AG09319 (cell line): ENCODE measurements around the gene TTC16.

ENCODE experiments used
- DNase-seq: peaks from one replicate; pipeline ENCODE4 v3.0.0-alpha.2; 2010; ENCODE audit warnings: low read depth; ENCODE audit errors: extremely low read depth
- CTCF ChIP-seq: IDR thresholded peaks from 2 replicates; pipeline ENCODE4 v1.5.1; 2011; ENCODE audit warnings: low read depth, mild to moderate bottlenecking, inconsistent platforms, low read length, moderate library complexity

TTC16 gene

GRCh38 chr9:127690735-127691134 is 25.1 kb upstream of the TTC16 start:
- no peak for DNase-seq
- no peak for TF ChIP-seq CTCF

GRCh38 chr9:127692071-127692470 is 23.8 kb upstream of the TTC16 start:
- TF ChIP-seq CTCF: no peak
- no peak for DNase-seq

GRCh38 chr9:127693143-127693542 is 22.7 kb upstream of the TTC16 start:
- DNase-seq: no peak
- TF ChIP-seq CTCF: no peak

GRCh38 chr9:127693697-127694096 is 22.2 kb upstream of the TTC16 start:
- DNase-seq: no peak
- no peak for TF ChIP-seq CTCF

GRCh38 chr9:127694890-127695720 is 20.8 kb upstream of the TTC16 start:
- DNase-seq: peak; percentile 63
- TF ChIP-seq CTCF: no peak

- no peak for DNase-seq
- TF ChIP-seq CTCF: no peak
Measured at GRCh38 chr9:127697575-127697974, 18.3 kb upstream of the TTC16 start.

GRCh38 chr9:127698386-127698785 is 17.5 kb upstream of the TTC16 start:
- DNase-seq: no peak
- TF ChIP-seq CTCF: no peak
